GM10266 (cell line): ENCODE results near the gene CLCN2.

ENCODE experiments used
- DNase-seq: peaks from one replicate; pipeline ENCODE4 v3.0.0; 2012; ENCODE audit errors: extremely low spot score
- CTCF ChIP-seq: IDR thresholded peaks from 2 replicates; pipeline ENCODE4 v1.5.1; 2012; ENCODE audit warnings: mild to moderate bottlenecking, low read depth; ENCODE audit not compliant: control insufficient read depth, insufficient read depth; ENCODE audit errors: missing control alignments

CLCN2 gene

GRCh38 chr3:184353546-184353941, 7.9 kb downstream of the CLCN2 start:
- TF ChIP-seq CTCF = no peak
- DNase-seq = no peak

DNA sequence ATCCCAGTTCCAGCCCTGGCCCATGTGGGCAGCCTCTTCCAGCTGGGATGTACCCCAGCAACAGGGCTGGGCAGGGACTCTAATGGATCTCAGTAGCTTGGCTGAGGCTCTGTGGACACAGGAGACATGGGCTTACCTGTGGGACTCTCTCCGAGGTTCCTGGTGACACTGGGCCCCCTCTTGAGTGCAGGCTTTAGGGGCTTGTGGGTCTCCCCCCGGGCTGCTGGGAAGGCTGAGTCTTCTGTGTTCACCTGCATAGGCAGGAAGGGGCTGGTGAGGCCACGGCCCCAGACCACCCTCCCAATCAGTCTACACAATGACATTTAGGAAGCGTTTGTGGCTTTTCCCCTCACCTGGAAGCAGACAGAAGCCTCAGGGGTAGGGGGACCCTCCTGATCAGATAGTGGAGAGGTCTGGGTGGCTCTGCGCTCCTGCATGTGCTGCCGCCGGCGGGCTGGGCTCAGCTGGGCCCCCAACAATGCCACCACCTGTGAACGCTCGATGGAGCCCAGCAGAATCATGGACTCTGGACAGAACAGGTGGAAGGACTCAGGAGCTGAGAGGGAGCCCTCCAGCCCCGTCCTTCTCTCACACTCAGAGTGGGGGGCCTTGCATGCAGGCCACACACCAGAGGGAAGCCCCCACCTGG, 8.4 kb downstream of the CLCN2 start:
- DNase-seq = no peak
- no peak for TF ChIP-seq CTCF

- DNase-seq = no peak
- TF ChIP-seq CTCF = no peak
Measured at GRCh38 chr3:184352149-184352785, 9.1 kb downstream of the CLCN2 start.

DNA sequence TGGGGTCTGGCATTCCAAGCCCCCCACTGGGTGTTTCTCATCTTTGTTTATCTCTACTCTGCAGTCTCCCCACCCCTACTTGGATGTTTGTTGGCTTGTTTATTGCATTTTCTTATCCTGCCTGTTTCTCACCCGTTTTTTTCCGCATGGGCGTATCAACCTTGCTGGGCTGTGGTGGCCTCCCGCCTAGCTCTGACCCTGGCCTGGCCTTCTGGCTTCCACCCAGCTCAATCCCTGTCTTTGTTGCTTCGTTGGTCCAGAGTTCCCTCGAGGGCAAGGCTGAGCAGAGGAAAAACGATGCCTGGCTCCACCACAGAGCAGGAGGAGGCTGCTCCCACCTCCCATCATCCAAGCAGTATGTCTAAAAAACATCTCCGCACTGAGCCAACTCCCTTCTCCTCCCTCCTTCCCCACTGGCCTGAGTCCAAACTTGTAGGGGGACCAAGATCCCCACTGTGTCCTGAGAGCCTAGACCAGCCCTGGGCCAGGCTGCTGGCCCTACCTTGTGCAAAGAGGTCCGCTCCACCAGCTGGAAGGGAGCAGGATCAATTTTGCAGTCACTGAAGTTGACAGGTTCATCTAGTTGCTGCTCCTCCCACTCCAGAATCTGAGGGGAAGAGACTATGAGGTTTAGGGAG, 9.8 kb downstream of the CLCN2 start:
- TF ChIP-seq CTCF = no peak
- no peak for DNase-seq

GRCh38 chr3:184350618-184351017, 10.8 kb downstream of the CLCN2 start:
- no peak for TF ChIP-seq CTCF
- DNase-seq = no peak

DNA sequence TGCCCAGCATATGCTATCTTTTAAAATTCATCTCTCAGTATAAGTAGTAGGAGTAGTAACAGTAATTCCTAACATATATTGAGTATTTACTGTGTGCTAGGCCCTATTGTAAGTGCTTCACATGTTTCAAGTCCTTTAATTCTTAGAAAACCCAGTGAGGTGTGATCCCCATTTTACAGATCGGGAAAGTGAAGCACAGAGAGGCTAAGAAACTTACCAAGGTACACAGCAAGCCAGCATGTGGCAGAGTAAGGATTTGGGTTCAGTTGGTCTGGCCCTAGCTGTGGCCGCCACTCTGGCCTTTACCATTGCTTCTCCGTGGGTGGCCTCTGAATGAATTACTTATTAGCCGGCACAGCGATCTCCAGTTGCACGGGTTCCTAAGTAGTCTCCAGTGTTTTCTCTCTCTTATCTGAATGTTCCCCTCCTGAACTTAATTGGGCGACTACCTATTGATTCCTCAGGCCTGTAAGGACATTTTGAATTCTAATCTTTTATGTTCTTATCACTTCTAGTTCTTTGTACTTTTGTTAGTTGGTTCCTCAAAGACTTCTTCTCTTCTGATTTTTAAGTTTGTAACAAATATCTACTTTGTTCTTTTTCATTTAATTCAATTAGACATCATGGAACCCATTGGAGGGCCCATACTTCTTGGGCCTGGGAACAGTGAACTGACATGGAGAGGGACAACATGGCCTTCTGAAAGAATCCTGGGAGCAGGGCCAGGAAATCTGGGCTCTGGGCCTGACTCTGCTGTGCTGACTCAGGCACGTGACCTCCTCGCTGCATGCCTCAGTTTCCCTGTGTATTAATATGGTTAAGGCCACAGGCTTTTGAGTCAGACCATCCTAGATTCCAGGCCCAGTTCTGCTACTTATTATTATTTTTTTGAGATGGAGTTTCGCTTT, 11.6 kb downstream of the CLCN2 start:
- no peak for DNase-seq
- TF ChIP-seq CTCF = no peak
